Activated CD4-positive, alpha-beta T cell treated with anti-CD3 and anti-CD28 coated beads, Interleukin-10, Interleukin-2, amounts not matched to agents 100 ng/mL and 50 ng/mL, durations not matched to agents 16 hours and 8 hours (primary cell): ENCODE measurements around the gene COPS9.
A peak's percentile ranks its signal among the peaks of the same experiment; 100 is the strongest.

Experiments used
- DNase-seq: peaks from one replicate; pipeline ENCODE4 v3.0.0-alpha.2; 2020

Gene COPS9

GRCh38 chr2:240136013-240136670 is at the start of gene COPS9:
COPS9 (minus strand) TSS chr2:240136305; CDS start chr2:240136284, 21 bp downstream.
- peak; percentile 90 for DNase-seq

DNA sequence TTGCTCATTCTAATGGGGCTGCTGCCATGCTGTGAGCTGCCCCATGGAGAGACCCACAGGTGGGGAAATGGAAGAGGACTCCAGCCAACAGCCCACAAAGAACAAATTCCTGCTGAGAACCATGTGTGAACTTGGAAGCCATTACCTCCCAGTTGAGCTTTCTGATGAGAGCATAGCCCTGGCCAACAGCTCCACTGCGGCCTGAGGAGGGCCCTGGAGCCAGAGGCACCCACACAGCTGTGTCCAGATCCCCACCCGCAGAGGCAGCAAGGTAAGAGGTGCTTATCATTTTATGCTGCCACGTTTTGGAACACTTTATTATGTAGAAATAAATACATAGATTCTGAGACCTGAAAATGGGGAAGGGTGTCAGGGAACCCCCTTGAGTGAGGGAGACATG is 48.6 kb upstream of the COPS9 start:
- no peak for DNase-seq

DNA sequence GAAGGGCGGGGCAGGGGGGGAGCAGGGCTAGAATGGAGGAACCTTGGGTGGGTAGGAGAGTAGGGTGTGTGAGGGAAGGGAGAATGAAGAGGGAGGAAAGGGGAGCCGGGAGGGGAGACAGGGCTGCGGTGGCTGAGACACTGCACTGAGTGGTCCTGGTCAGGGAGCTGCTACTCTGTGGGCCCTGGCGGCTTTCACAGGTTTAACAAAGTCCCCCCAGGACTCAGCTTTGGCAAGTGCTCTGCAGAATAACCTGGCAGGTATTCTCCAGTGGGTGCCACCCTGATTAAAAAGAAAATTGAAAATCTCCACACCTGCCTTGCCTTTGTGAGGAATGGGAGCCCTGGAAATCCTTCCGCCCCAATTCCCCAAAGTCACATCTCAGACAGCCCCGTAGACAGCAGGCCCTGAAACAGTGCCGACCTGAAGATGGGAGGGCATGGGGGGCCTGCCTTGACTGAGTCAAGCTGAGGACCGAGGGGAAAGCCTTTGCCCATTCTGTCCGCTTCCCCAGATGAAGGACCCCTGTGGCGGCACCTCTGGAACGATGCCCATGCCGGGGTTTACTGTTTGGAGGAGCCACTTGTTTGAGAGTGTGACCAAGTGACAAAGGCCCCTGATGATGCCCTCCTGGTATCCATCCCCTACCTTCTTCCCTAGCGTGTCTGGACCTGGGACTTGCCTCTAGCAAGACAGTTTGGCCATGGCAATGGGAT is 47.9 kb upstream of the COPS9 start:
- DNase-seq, result no peak

- no peak for DNase-seq
Measured at GRCh38 chr2:240183006-240183874, 47.1 kb upstream of the COPS9 start.

- no peak for DNase-seq
Measured at GRCh38 chr2:240182476-240182875, 46.4 kb upstream of the COPS9 start.

DNA sequence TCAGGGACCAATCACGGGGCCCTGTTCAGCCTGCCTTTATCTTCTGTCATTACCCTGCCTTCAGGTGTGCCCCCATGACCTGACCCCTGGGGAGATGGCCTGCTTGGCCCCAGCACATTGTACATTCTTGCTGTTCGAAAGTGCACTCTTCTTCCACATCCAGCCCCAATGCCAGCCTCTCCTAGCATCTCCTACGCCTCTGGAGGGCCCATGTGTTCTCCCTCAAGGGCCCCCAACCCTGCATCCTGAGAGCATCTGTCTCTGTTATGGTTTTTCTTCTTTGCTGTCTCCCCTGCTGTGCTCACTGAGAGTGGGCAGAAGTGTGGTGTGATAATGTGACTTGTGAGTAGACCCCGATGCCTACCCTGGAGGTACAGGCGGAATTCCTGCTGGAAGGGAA is 45.9 kb upstream of the COPS9 start:
- DNase-seq, result no peak

- DNase-seq, result no peak
Measured at GRCh38 chr2:240179941-240180666, 44.0 kb upstream of the COPS9 start.

DNA sequence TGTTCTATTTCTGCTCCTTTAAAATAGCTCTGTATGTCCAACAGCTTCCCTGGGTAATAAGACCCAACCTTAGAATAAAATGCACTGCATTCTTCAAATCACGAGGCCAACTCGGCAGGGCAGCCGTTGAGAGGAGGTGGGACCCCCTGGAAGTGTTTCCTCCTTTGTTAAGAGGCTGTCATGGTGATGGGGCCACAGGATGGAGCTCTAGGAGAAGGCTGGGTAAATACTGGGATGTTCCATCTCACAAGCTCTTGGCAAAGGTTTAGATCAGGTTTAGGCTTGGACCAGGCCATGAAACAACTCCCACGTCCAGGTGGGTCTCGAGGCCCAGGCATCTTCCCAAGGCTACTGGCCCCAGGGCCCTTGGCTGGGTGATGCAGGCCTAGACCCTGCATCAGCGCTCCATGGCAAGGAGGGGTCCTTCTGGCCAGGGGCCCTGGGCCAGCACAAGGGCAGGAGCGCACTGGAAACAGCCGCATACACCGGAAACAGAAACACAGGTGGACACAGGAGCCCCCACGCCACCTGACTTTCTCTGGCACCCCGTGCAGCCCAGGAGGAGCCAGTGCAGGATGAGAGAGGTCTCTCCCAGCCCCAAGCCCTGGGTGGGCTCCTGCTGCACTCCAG is 43.2 kb upstream of the COPS9 start:
- no peak for DNase-seq

GRCh38 chr2:240178564-240178963 is 42.5 kb upstream of the COPS9 start:
- no peak for DNase-seq

DNA sequence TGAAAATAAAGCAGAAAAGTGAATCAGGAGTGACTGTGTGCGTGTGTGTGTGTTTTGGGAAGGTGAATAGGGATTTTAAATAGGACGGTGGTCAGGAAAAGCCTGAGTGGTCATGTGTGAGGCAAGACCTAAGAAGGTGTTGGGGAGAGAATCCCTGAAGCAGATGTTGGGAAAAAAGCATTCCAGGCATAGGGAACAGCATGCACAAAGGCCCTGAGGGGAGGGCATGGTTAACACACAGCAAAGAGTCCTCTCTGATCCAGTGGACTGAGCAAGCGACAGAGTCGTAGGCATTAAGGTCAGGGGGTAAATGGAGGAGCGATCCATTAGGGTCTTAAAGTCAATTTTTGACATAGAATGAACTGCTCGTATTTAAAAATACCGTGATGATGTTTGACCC is 38.4 kb upstream of the COPS9 start:
- DNase-seq, result no peak

- no peak for DNase-seq
Measured at GRCh38 chr2:240172071-240172895, 36.2 kb upstream of the COPS9 start.

DNA sequence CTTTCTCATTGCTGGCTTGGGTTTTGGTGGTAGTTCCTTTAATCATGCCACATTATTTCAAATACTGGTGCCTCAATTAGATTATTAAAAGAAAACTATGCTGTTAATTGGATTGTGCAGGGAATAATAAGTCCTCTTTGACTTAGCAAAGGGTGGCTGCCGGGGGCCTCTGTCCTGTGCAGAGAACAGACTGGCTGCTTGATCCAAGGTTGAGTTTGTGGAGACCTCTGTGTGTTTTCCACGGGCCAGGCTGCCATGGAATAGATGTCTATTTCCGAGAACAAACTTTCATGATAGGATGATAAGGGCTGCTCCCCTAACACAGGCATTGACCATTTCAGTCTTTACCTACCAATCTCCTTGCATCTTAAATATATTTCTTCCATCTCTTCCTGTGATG is 34.8 kb upstream of the COPS9 start:
- no peak for DNase-seq

- DNase-seq, result no peak
Measured at GRCh38 chr2:240170354-240170735, 34.2 kb upstream of the COPS9 start.

DNA sequence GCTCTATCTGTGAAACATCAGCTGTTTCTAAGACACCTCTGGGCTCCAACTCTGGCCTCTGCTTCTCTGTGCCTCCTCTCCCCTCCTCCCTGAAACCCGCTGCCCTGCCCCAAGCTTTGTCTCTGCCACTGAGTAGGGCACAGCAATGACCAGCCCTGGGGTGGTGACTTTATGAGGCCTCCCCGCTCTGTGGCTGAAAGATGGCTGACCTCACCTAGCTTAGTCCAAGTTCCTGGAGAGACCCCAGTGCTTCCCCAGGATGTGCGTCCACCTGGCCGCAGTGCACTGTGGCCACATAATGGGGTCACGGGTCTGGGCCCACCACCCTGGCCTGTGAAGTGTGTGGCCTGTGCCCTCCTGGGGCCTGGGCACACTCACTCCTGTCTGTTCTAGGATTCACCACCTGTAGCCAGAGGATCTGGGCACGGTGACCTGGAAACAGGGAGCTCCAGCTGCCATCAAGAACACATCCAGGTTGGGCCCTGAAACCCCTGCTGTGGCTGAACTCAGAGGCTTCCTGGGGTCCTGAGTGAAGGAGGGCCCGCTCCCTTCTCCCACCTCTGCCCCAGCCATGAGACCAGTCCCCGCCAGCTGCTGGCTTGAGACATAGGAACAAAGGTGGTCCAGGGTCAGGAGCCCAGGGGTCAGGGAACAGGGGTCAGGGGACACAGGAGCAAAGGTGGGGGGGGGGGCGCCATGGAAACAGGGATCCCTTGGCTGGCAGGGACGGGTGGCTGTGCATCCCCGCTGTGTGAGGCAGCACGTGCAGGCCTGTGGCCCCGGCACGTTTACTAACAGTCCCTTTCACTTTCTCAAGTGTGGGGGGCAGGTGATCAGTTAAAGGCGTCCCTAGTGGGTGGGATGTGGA is 33.6 kb upstream of the COPS9 start:
- no peak for DNase-seq

GRCh38 chr2:240168546-240169361 is 32.6 kb upstream of the COPS9 start:
- DNase-seq, result no peak

GRCh38 chr2:240168041-240168440 is 31.9 kb upstream of the COPS9 start:
- no peak for DNase-seq

GRCh38 chr2:240167588-240167880 is 31.4 kb upstream of the COPS9 start:
- no peak for DNase-seq

DNA sequence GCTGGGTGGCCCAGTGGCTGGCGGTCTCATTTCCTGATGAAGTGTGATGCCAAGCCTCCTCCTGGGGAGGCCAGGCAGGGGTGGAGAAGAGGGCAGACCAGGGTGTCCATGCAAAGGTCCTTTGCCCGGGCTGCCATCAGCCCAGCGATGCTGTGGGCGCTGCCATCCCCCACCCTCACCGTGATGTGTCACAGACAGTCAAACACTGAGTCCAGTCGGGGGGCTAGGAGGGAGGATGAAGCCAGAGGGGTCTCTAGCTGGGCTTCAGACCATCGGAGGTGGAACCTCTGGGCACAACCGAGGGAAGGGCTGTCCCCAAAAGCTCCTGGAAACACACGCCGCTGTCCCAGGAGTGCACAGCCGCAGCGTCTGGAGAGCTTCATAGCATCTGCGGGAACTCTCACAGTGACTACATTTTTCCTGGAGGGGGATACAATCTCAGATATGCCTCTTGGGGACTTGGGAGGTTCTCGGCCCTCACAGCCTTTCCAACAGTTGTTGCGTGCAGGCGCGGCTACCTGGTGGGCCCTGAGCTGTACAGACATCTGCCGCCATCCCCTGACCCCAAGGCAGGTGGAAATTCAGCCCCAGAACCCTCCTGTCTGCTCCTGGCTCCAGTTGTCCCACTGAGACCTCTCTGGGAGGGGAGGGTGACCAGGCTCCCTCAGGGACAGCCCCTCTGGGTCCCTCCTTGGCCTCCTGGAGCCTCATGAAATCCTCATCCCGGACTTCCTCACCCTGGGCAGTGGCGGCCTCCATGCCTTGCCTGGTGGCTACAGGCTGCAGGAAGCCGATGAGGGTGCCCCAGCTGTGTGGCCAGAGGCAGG is 30.9 kb upstream of the COPS9 start:
- no peak for DNase-seq

- no peak for DNase-seq
Measured at GRCh38 chr2:240166191-240166590, 30.1 kb upstream of the COPS9 start.
